Peyer's patch (tissue), 4 donors: ENCODE data around the gene TMOD3. TPM values are rescaled to one million over a fixed set of nuclear protein-coding genes. Genes with fewer than 3 reads are reported as not detected.
A peak's percentile ranks its signal among the peaks of the same experiment; 100 is the strongest.

Experiments used
- DNase-seq, 3 donors: peaks; one replicate each; pipeline ENCODE4 v3.0.0-alpha.2; 2017 to 2019
- H3K27ac ChIP-seq, 4 donors: fragments of 200-600 bp; sonication (generic); one replicate each; pipeline ENCODE4 v1.5.1; 2016 to 2019
- H3K27me3 ChIP-seq, 2 donors: fragments of 200-600 bp; sonication (generic); one replicate each; pipeline ENCODE4 v1.5.1; 2019
- H3K36me3 ChIP-seq, 3 donors: fragments of 200-600 bp; sonication (generic); one replicate each; pipeline ENCODE4 v1.5.1; 2016 to 2019
- H3K4me1 ChIP-seq, 4 donors: fragments of 200-600 bp; sonication (generic); one replicate each; pipeline ENCODE4 v1.5.1; 2016 to 2019
- H3K4me3 ChIP-seq, 4 donors: fragments of 200-600 bp; sonication (generic); 1 replicate in 3 of 4; 2 replicates in 1 of 4; pipeline ENCODE4 v1.5.1; 2016 to 2019; ENCODE audit warnings: mild to moderate bottlenecking in 1 of 4
- H3K9me3 ChIP-seq, 4 donors: fragments of 200-600 bp; sonication (generic); one replicate each; pipeline ENCODE4 v1.5.1; 2016 to 2019; ENCODE audit warnings: mild to moderate bottlenecking in 1 of 4
- CTCF ChIP-seq, 6 experiments: fragments of 450-650 bp in 4 of 6; fragments of 200-600 bp in 2 of 6; sonication (generic) in 1 of 6; IDR thresholded peaks; one replicate each; pipeline ENCODE4 v1.5.1; 2017 to 2019; ENCODE audit warnings: antibody characterized with exemption in 6 of 6, mild to moderate bottlenecking in 3 of 6, moderate library complexity in 1 of 6
- POLR2A ChIP-seq, 2 donors: fragments of 450-650 bp; IDR thresholded peaks; one replicate each; pipeline ENCODE4 v1.5.1; 2017; ENCODE audit warnings: antibody characterized with exemption in 2 of 2, mild to moderate bottlenecking in 2 of 2, moderate library complexity in 2 of 2
- total RNA-seq, 4 donors: library from RNA; depleted of rRNA; stranded (reverse); fragments of >200 nt; gene quantifications; one replicate each; pipeline ENCODE4 v1.1.0, GENCODE V29; 2016

Gene TMOD3
- total RNA-seq, 4 donors from 2014 or later: 39.3 to 51.8 (median 42.0) TPM

GRCh38 chr15:51793521-51794305 lies 35.7 kb upstream of the TMOD3 start:
- no peak for TF ChIP-seq CTCF (IDR thresholded peaks at IDR 0.05)
- TF ChIP-seq POLR2A (IDR thresholded peaks at IDR 0.05): no peak
- Histone ChIP-seq H3K27me3 (no peaks in the 10 kb centered on the region), H3K36me3 (peaks cover 0 to 6% (median 0%) of the 10 kb centered on the region in 3 donors), H3K4me1 (no peaks in the 10 kb centered on the region), H3K27ac (no peak overlapping the region), H3K4me3 (no peak overlapping the region), H3K9me3 (no peaks in the 10 kb centered on the region)
- no peak for DNase-seq

GRCh38 chr15:51796847-51797401 lies 32.5 kb upstream of the TMOD3 start:
- Histone ChIP-seq H3K4me1 (no peaks in the 10 kb centered on the region), H3K36me3 (peaks cover 0 to 16% (median 0%) of the 10 kb centered on the region in 3 donors), H3K27ac (no peak overlapping the region), H3K4me3 (no peak overlapping the region), H3K9me3 (no peaks in the 10 kb centered on the region), H3K27me3 (no peaks in the 10 kb centered on the region)
- TF ChIP-seq CTCF (IDR thresholded peaks at IDR 0.05) (no peak), POLR2A (IDR thresholded peaks at IDR 0.05) (no peak)
- no peak for DNase-seq

- Histone ChIP-seq H3K4me3 (no peak overlapping the region), H3K27ac (no peak overlapping the region), H3K4me1 (no peaks in the 10 kb centered on the region), H3K9me3 (no peaks in the 10 kb centered on the region), H3K27me3 (no peaks in the 10 kb centered on the region), H3K36me3 (peaks cover 0 to 16% (median 0%) of the 10 kb centered on the region in 3 donors)
- DNase-seq: no peak
- no peak for TF ChIP-seq CTCF (IDR thresholded peaks at IDR 0.05)
- TF ChIP-seq POLR2A (IDR thresholded peaks at IDR 0.05): no peak
Observed at GRCh38 chr15:51798281-51798680, 31.2 kb upstream of the TMOD3 start.

- Histone ChIP-seq H3K36me3 (peaks cover 0 to 16% (median 0%) of the 10 kb centered on the region in 3 donors), H3K4me1 (no peaks in the 10 kb centered on the region), H3K4me3 (no peak overlapping the region), H3K27me3 (no peaks in the 10 kb centered on the region), H3K27ac (no peak overlapping the region), H3K9me3 (no peaks in the 10 kb centered on the region)
- TF ChIP-seq CTCF (IDR thresholded peaks at IDR 0.05) (no peak), POLR2A (IDR thresholded peaks at IDR 0.05) (no peak)
- DNase-seq: no peak
Observed at GRCh38 chr15:51799282-51800252, 29.9 kb upstream of the TMOD3 start.

GRCh38 chr15:51801391-51801835 lies 28.0 kb upstream of the TMOD3 start:
- peak in 4 of 6 experiments; percentile 31 to 40 (median 37) for TF ChIP-seq CTCF (IDR thresholded peaks at IDR 0.05)
- no peak for TF ChIP-seq POLR2A (IDR thresholded peaks at IDR 0.05)
- H3K36me3 ChIP-seq: peaks cover 0 to 16% (median 0%) of the 10 kb centered on the region in 3 donors
- H3K4me1 ChIP-seq: no peaks in the 10 kb centered on the region
- H3K4me3 ChIP-seq: no peak overlapping the region
- DNase-seq: peak in 1 of 3 donors; percentile 54
- H3K27ac ChIP-seq: no peak overlapping the region
- H3K9me3 ChIP-seq: no peaks in the 10 kb centered on the region
- no peaks in the 10 kb centered on the region for H3K27me3 ChIP-seq
